Measurements from ENCODE around the gene GFRA4. TPM values are rescaled to one million over a fixed set of nuclear protein-coding genes. Genes with fewer than 3 reads are reported as not detected.

The GFRA4 gene
- total RNA-seq, 1 experiment from 2014 or later, result not detected

GRCh38 chr20:3693376-3693775, 30.2 kb upstream of the GFRA4 start:
- TF ChIP-seq EZH2phosphoT487 (IDR thresholded peaks at IDR 0.05; ENCODE audit: borderline replicate concordance) (no peak), TCF7L2 (IDR thresholded peaks at IDR 0.05; ENCODE audit: borderline replicate concordance, extremely low read depth, insufficient read depth, insufficient read length) (no peak), SP1 (IDR thresholded peaks at IDR 0.05; ENCODE audit: low read depth) (no peak), POLR2A (IDR thresholded peaks at IDR 0.05; ENCODE audit: borderline replicate concordance, extremely low read depth, insufficient read depth, insufficient read length) (no peak), YY1 (IDR thresholded peaks at IDR 0.05; ENCODE audit: extremely low read depth, insufficient replicate concordance, low read depth, low read length) (no peak), REST (IDR thresholded peaks at IDR 0.05; ENCODE audit: low read depth) (no peak), CBX3 (IDR thresholded peaks at IDR 0.05; ENCODE audit: low read depth) (no peak), ELF1 (IDR thresholded peaks at IDR 0.05; ENCODE audit: borderline replicate concordance, low read depth) (no peak), EGR1 (IDR thresholded peaks at IDR 0.05; ENCODE audit: low read depth) (no peak), POLR2AphosphoS5 (IDR thresholded peaks at IDR 0.05; ENCODE audit: low read depth, low read length) (no peak), SRF (IDR thresholded peaks at IDR 0.05; ENCODE audit: low read depth) (no peak), FOSL1 (IDR thresholded peaks at IDR 0.05; ENCODE audit: low read depth) (no peak), JUND (IDR thresholded peaks at IDR 0.05) (no peak), ATF3 (IDR thresholded peaks at IDR 0.05) (no peak), CTCF (IDR thresholded peaks at IDR 0.05 in 2 of 3, conservative IDR thresholded peaks at IDR 0.05 in 1 of 3; ENCODE audit: borderline replicate concordance in 1 of 3, insufficient read depth in 1 of 3, low read depth in 2 of 3, low read length in 2 of 3) (no peak), EZH2 (IDR thresholded peaks at IDR 0.05) (no peak), ZNF274 (IDR thresholded peaks at IDR 0.05; ENCODE audit: low read depth, low read length) (no peak), MAX (IDR thresholded peaks at IDR 0.05) (no peak)
- intact Hi-C loops (cut with micrococcal nuclease), result no loop called here
- Histone ChIP-seq H3K4me1 (ENCODE audit: control insufficient read depth in 1 of 2, insufficient read depth in 2 of 2, low read length in 2 of 2) (no peaks in the 10 kb centered on the region), H3K4me2 (ENCODE audit: low read length) (no peak overlapping the region), H4K20me1 (ENCODE audit: insufficient read depth) (no peaks in the 10 kb centered on the region), H3K79me2 (ENCODE audit: insufficient read depth, low read length) (no peaks in the 10 kb centered on the region), H3K27me3 (ENCODE audit: insufficient read depth, low read length) (no peaks in the 10 kb centered on the region), H3K9me2 (ENCODE audit: insufficient read depth) (no peaks in the 10 kb centered on the region), H3K4me3 (replicated peaks in 1 of 2; ENCODE audit: low read depth in 1 of 2, low read length in 2 of 2) (no peak overlapping the region), H3K9ac (ENCODE audit: low read length) (no peak overlapping the region), H3K27ac (ENCODE audit: low read depth, low read length) (no peak overlapping the region), H3K36me3 (ENCODE audit: control insufficient read depth in 1 of 2, insufficient read depth in 2 of 2, low read length in 2 of 2) (no peaks in the 10 kb centered on the region), H3K9me3 (ENCODE audit: control insufficient read depth in 1 of 2, insufficient read depth in 1 of 2, low read depth in 1 of 2, low read length in 2 of 2) (no peaks in the 10 kb centered on the region; a peak in 1 of 4 replicates), H2AFZ (ENCODE audit: low read depth, low read length, poor library complexity, severe bottlenecking) (no peak overlapping the region)
- ChIA-PET POLR2A (no interaction called here), CTCF (no interaction called here), RAD21 (ENCODE audit: low non-redundant PET in 1 of 2, low total read pairs in 2 of 2, uncharacterized antibody in 2 of 2, unreplicated experiment in 2 of 2) (no interaction called here)
- no TSS peak for BruUV-seq (replicated peaks)
- no peak for DNase-seq (ENCODE audit: low read depth, low spot score)
- ATAC-seq, result no peak
